Activated CD8-positive, alpha-beta memory T cell treated with anti-CD3 and anti-CD28 coated beads, Interleukin-2, amount 50 U/mL, for 48 hours (primary cell): ENCODE measurements around the gene UBALD2.
"Not testable (repeated sequence)": the region's sequence is repeated elsewhere in the genome, so short reads cannot be mapped to it uniquely, and the experiment has no call there.

ENCODE experiments used
- DNase-seq: peaks from one replicate; pipeline ENCODE4 v3.0.0-alpha.2; 2020

The UBALD2 gene

DNA sequence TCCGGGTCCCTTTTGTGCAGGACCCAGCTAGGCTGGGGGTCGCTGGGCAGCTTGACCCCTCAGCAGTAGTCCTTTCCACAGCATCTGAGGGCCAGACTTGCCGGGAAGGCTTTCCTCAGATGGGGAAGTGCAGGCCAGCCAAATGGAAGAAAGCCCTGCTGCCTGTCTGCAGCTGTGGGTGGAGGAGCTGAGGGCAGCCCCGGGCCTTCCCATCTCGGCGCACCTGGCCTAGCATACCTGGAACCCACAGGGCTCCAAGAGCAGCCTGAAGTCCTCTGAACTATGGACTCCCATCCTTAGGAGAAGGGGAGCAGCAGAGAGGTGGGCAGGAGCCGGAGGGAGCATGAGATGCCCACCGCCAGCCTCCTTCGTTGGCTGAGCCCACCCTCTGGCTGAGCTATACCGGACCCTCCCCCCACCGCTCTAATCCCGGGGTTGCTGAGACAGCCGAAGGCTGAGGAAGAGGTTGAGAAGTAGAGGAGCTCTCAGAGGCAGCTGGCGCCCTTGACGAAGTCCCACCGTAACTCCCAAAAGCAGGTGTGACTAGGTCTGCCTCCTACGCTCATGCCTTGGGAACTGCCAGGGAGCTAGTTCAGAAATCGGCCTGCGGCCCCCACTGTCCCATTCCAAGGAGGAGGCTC, 13.2 kb downstream of the UBALD2 start:
- no peak for DNase-seq

GRCh38 chr17:76278952-76279741, 14.0 kb downstream of the UBALD2 start:
- DNase-seq = peak; percentile 98

- no peak for DNase-seq
These were observed 14.7 kb downstream of the UBALD2 start for GRCh38 chr17:76279742-76280287.

- DNase-seq = no peak
These were observed 15.5 kb downstream of the UBALD2 start for GRCh38 chr17:76280650-76281049.

GRCh38 chr17:76281573-76282371, 16.6 kb downstream of the UBALD2 start:
- no peak for DNase-seq

DNA sequence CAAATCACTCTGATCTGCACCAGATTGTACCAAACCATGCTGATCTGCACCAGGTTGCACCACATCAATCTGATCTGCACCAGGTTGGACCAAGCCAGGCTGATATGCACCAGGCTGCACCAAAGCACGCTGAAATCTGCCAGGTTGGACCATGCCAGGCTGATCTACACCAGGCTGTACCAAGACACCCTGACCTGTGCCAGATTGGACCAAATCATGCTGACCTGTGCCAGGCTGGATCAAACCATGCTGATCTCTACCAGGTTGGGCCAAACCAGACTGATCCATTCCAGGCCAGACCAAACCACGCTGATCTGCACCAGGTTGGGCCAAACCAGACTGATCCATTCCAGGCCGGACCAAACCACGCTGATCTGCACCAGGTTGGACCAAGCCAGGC, 27.4 kb downstream of the UBALD2 start:
- no peak for DNase-seq

GRCh38 chr17:76293106-76293505, 28.0 kb downstream of the UBALD2 start:
- no peak for DNase-seq

- no peak for DNase-seq
These were observed 31.0 kb downstream of the UBALD2 start for GRCh38 chr17:76296186-76296585.

GRCh38 chr17:76296889-76297288, 31.7 kb downstream of the UBALD2 start:
- DNase-seq = no peak

GRCh38 chr17:76297436-76297835, 32.3 kb downstream of the UBALD2 start:
- DNase-seq = no peak

GRCh38 chr17:76304226-76305134, 39.3 kb downstream of the UBALD2 start:
- DNase-seq = no peak

GRCh38 chr17:76305135-76305454, 39.9 kb downstream of the UBALD2 start:
- DNase-seq = not testable (repeated sequence)

GRCh38 chr17:76307299-76307965, 42.3 kb downstream of the UBALD2 start:
- DNase-seq = no peak

DNA sequence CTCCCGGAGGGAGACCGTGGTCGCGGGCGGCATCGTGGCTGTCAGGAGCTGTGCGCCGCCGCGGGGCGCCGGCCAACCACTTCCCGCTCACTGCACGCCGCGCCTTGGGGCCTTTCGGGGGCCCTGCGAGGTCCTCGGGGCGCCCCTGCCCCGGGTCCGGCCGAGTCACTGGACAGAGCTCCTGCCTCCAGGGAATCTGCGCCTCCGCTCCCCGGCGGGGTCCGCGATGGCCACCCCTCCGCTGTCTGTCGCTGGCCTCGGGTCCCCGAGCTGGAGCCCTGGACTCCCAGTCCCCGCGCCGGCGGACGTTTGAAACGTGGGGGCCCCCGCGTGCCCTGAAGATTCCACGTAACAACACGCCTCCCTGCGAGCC, 42.8 kb downstream of the UBALD2 start, which contains the start of gene QRICH2:
TSS of gene QRICH2 (minus strand) at position 311 of the 373 bp plus-strand sequence. CDS start at position 33, 278 bp downstream.
- no peak for DNase-seq

DNA sequence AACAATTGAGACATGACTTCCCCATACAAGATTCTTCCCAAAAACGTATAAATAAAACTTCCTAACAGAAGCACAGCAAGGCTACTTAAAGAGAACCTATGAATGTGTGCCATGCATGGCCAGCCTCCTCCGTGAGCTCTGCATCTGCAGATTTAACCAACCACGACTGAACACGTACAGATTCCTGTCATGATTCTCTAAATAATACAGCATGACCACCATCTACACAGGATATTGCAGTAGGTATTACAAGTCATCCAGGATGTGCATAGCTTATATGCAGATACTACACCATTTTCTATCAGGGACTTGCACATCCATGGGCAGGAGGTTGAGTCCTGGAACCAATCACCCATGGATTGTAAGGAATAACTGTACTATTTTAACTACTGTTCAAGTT, 44.3 kb downstream of the UBALD2 start:
- no peak for DNase-seq

- no peak for DNase-seq
These were observed 47.6 kb downstream of the UBALD2 start for GRCh38 chr17:76312735-76313134.

GRCh38 chr17:76314392-76315227, 49.5 kb downstream of the UBALD2 start:
- no peak for DNase-seq

GRCh38 chr17:76317535-76317934, 52.4 kb downstream of the UBALD2 start:
- DNase-seq = no peak

DNA sequence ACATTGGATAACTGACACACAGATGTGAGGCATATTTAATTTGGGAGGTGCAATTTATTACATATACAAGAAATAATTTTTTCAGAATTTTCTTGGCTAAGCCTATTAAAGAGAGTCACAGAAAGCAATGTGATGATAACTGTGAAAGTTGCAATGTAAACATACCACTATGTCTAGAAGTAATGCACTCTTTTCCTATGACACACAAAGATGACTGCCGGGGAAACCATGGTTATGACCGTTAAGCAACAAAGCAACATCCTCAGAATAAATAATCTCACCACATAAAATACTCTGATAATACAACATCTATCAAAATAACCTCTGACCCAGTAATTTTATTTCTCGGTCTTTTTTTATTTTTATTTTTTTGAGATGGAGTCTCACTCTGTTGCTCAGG, 53.4 kb downstream of the UBALD2 start:
- DNase-seq = no peak
